ENCODE data around the gene ZBTB5. TPM values are rescaled to one million over a fixed set of nuclear protein-coding genes. Genes with fewer than 3 reads are reported as not detected.

Gene ZBTB5
- total RNA-seq, 1 experiment from 2014 or later = 5.8 TPM

DNA sequence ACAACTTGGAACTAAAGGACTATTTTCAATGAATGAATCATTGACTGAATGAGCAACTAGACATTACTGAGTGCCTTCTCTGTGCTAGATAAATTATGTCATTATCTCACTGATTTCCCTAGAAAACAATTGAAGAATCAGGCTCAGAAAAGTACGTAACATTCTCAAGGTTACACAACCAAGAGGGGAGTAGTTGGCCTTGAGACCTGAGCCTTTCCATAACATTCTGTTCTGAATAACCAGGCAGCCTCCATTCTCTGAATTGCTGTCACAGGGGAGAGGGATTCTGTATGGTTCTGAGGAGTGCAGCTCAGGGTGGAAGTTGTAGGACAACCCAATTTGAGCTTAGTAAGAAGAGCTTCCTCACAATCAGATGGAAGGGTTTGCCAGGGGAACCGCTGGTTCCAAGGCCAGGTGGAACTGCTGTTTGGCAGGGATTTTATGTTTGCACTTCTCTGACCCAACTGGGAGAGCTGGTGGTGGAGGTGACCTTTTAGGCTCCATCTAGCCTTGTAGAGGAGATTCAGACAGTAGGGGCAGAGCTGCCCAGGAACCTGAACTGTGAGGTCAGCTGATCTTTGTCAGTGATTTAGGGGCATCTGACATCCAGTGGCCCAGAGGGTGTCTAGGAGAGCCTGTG, 36.8 kb upstream of the ZBTB5 start:
- Histone ChIP-seq H3K36me3 (ENCODE audit: low read depth, low read length) (peaks cover 45% of the 10 kb centered on the region), H3K9ac (ENCODE audit: low read length) (no peak overlapping the region), H3K4me2 (ENCODE audit: low read length) (no peak overlapping the region), H3K27ac (ENCODE audit: low read length) (no peak overlapping the region), H3K4me3 (ENCODE audit: low read length) (no peak overlapping the region), H2AFZ (ENCODE audit: low read length) (no peak overlapping the region), H4K20me1 (ENCODE audit: low read length) (no peaks in the 10 kb centered on the region), H3K4me1 (ENCODE audit: insufficient read depth, low read length) (0 out of 2 replicates have a peak, but pooled peaks cover 5% of the 10 kb centered on the region), H3K9me3 (ENCODE audit: low read length) (no peaks in the 10 kb centered on the region), H3K9me2 (replicated peaks; ENCODE audit: low read length) (no peaks in the 10 kb centered on the region), H3F3A (ENCODE audit: low read length, unreplicated experiment) (no peaks in the 10 kb centered on the region), H3K79me2 (ENCODE audit: low read length) (no peaks in the 10 kb centered on the region), H3K27me3 (ENCODE audit: low read length) (no peaks in the 10 kb centered on the region)
- TF ChIP-seq, protein P1, sequence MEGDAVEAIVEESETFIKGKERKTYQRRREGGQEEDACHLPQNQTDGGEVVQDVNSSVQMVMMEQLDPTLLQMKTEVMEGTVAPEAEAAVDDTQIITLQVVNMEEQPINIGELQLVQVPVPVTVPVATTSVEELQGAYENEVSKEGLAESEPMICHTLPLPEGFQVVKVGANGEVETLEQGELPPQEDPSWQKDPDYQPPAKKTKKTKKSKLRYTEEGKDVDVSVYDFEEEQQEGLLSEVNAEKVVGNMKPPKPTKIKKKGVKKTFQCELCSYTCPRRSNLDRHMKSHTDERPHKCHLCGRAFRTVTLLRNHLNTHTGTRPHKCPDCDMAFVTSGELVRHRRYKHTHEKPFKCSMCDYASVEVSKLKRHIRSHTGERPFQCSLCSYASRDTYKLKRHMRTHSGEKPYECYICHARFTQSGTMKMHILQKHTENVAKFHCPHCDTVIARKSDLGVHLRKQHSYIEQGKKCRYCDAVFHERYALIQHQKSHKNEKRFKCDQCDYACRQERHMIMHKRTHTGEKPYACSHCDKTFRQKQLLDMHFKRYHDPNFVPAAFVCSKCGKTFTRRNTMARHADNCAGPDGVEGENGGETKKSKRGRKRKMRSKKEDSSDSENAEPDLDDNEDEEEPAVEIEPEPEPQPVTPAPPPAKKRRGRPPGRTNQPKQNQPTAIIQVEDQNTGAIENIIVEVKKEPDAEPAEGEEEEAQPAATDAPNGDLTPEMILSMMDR (conservative IDR thresholded peaks at IDR 0.05; ENCODE audit: low read depth, low read length) = no peak
- TF ChIP-seq EZH2phosphoT487 (IDR thresholded peaks at IDR 0.05; ENCODE audit: borderline replicate concordance, low read length) = no peak
- no peak for TF ChIP-seq EZH2 (IDR thresholded peaks at IDR 0.05; ENCODE audit: low read length, unreplicated experiment)
- intact Hi-C loops (cut with micrococcal nuclease) = no loop called here
- ChIA-PET POLR2A (ENCODE audit: unreplicated experiment) (no interaction called here), CTCF (no interaction called here)
- DNase-seq = no peak
- no peak for ATAC-seq
- no TSS peak for BruUV-seq (replicated peaks)

DNA sequence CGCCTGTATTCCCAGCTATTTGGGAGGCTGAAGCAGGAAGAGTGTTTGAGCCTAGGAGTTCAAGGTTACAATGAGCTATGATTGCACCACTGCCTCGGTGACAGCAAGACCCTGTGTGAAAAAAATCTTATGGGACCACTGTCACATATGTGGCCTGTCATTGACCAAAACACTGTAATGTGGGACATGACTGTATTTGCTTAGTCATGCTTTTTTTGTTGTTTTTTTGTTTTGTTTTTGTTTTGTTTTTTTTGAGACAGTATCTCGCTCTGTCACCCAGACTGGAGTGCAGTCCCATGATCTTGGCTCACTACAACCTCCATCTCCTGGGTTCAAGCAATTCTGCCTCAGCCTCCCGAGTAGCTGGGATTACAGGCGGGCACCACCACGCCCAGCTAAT, 34.0 kb upstream of the ZBTB5 start:
- H4K20me1 ChIP-seq (ENCODE audit: low read length) = no peaks in the 10 kb centered on the region
- peaks cover 66% of the 10 kb centered on the region for H3K36me3 ChIP-seq (ENCODE audit: low read depth, low read length)

DNA sequence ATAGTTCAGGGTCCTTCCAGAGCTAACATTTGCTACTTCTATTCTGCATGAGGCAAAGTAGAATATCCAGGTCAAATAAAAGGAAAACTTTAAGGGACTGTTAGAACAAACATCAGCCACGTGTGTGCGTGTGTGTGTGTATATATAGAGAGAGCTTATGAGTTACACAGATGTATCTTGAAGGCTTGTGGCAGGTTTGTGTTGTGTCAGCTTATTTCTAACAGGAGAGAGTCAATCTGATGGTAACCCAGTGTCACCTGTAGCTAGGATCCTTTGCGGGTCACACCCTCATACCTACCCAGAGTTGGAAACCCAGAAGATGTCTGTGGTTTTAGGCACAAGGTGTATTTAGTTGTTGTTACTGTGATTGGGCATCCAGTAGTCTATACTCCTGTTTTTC, 33.2 kb upstream of the ZBTB5 start:
- CTCF ChIA-PET = interaction anchor here (0.5 kb wide), 1 partner anchor 212 kb away, joined by 3 read pairs; no protein-coding TSS in a partner anchor
- H3K4me3 ChIP-seq (ENCODE audit: low read length) = no peak overlapping the region
- intact Hi-C loops (cut with micrococcal nuclease) = no loop called here
- no peak overlapping the region for H3K4me2 ChIP-seq (ENCODE audit: low read length)
- TF ChIP-seq, protein P1 (conservative IDR thresholded peaks at IDR 0.05; ENCODE audit: low read depth, low read length) = no peak
- no peak for TF ChIP-seq EZH2 (IDR thresholded peaks at IDR 0.05; ENCODE audit: low read length, unreplicated experiment)
- TF ChIP-seq EZH2phosphoT487 (IDR thresholded peaks at IDR 0.05; ENCODE audit: borderline replicate concordance, low read length) = no peak
- H3F3A ChIP-seq (ENCODE audit: low read length, unreplicated experiment) = no peaks in the 10 kb centered on the region
- POLR2A ChIA-PET (ENCODE audit: unreplicated experiment) = no interaction called here
- no peak overlapping the region for H3K27ac ChIP-seq (ENCODE audit: low read length)
- H3K36me3 ChIP-seq (ENCODE audit: low read depth, low read length) = peaks cover 68% of the 10 kb centered on the region
- ATAC-seq (no peak), DNase-seq (no peak)
- H3K9me3 ChIP-seq (ENCODE audit: low read length) = no peaks in the 10 kb centered on the region
- no peaks in the 10 kb centered on the region for H4K20me1 ChIP-seq (ENCODE audit: low read length)
- no peaks in the 10 kb centered on the region for H3K79me2 ChIP-seq (ENCODE audit: low read length)
- H3K27me3 ChIP-seq (ENCODE audit: low read length) = no peaks in the 10 kb centered on the region
- 0 out of 2 replicates have a peak, but pooled peaks cover 5% of the 10 kb centered on the region for H3K4me1 ChIP-seq (ENCODE audit: insufficient read depth, low read length)
- no TSS peak for BruUV-seq (replicated peaks)
- no peak overlapping the region for H3K9ac ChIP-seq (ENCODE audit: low read length)
- H2AFZ ChIP-seq (ENCODE audit: low read length) = no peak overlapping the region
- H3K9me2 ChIP-seq (replicated peaks; ENCODE audit: low read length) = no peaks in the 10 kb centered on the region

More for the DNA sequence above, 34.0 kb upstream of the ZBTB5 start:
- Histone ChIP-seq H3K79me2 (ENCODE audit: low read length) (no peaks in the 10 kb centered on the region), H3F3A (ENCODE audit: low read length, unreplicated experiment) (no peaks in the 10 kb centered on the region), H3K27me3 (ENCODE audit: low read length) (no peaks in the 10 kb centered on the region), H2AFZ (ENCODE audit: low read length) (no peak overlapping the region), H3K27ac (ENCODE audit: low read length) (no peak overlapping the region), H3K4me1 (ENCODE audit: insufficient read depth, low read length) (0 out of 2 replicates have a peak, but pooled peaks cover 5% of the 10 kb centered on the region), H3K9me2 (replicated peaks; ENCODE audit: low read length) (no peaks in the 10 kb centered on the region), H3K9ac (ENCODE audit: low read length) (no peak overlapping the region), H3K4me2 (ENCODE audit: low read length) (no peak overlapping the region), H3K9me3 (ENCODE audit: low read length) (no peaks in the 10 kb centered on the region), H3K4me3 (ENCODE audit: low read length) (no peak overlapping the region)
- DNase-seq = no peak
- ChIA-PET POLR2A (ENCODE audit: unreplicated experiment) (no interaction called here), CTCF (no interaction called here)
- intact Hi-C loops (cut with micrococcal nuclease) = no loop called here
- BruUV-seq (replicated peaks) = no TSS peak
- TF ChIP-seq EZH2 (IDR thresholded peaks at IDR 0.05; ENCODE audit: low read length, unreplicated experiment) = no peak
- TF ChIP-seq, protein P1 (conservative IDR thresholded peaks at IDR 0.05; ENCODE audit: low read depth, low read length) = no peak
- TF ChIP-seq EZH2phosphoT487 (IDR thresholded peaks at IDR 0.05; ENCODE audit: borderline replicate concordance, low read length) = no peak
- no peak for ATAC-seq

Data from PC-3 (cell line).